CD4-positive, alpha-beta T cell treated with Interleukin-10 for 1 hour (primary cell): ENCODE data around the gene RECK.
"Not testable (repeated sequence)": the region's sequence is repeated elsewhere in the genome, so short reads cannot be mapped to it uniquely, and the experiment has no call there.

Source experiments
- DNase-seq: peaks from one replicate; pipeline ENCODE4 v3.0.0-alpha.2; 2020

Gene RECK

GRCh38 chr9:36074870-36075532 is 38.3 kb downstream of the RECK start:
- DNase-seq = no peak

- DNase-seq = no peak
Measured at GRCh38 chr9:36078051-36078450, 41.3 kb downstream of the RECK start.

GRCh38 chr9:36080519-36080918 is 43.8 kb downstream of the RECK start:
- no peak for DNase-seq

GRCh38 chr9:36082931-36083330 is 46.2 kb downstream of the RECK start:
- no peak for DNase-seq

GRCh38 chr9:36086442-36086841 is 49.7 kb downstream of the RECK start:
- no peak for DNase-seq

GRCh38 chr9:36087054-36087453 is 50.3 kb downstream of the RECK start:
- DNase-seq = not testable (repeated sequence)

- DNase-seq = no peak
Measured at GRCh38 chr9:36088020-36088419, 51.3 kb downstream of the RECK start.

- no peak for DNase-seq
Measured at GRCh38 chr9:36091026-36091953, 54.6 kb downstream of the RECK start.

GRCh38 chr9:36092014-36092413 is 55.3 kb downstream of the RECK start:
- no peak for DNase-seq

GRCh38 chr9:36092509-36093215 is 55.9 kb downstream of the RECK start:
- DNase-seq = peak; percentile 58

- DNase-seq = no peak
Measured at GRCh38 chr9:36093384-36093783, 56.7 kb downstream of the RECK start.

GRCh38 chr9:36099718-36100117 is 63.0 kb downstream of the RECK start:
- no peak for DNase-seq

GRCh38 chr9:36100532-36100931 is 63.8 kb downstream of the RECK start:
- no peak for DNase-seq

- no peak for DNase-seq
Measured at GRCh38 chr9:36101916-36102741, 65.4 kb downstream of the RECK start.

- DNase-seq = peak; percentile 89
Measured at GRCh38 chr9:36102742-36103495, 66.2 kb downstream of the RECK start.

- DNase-seq = no peak
Measured at GRCh38 chr9:36109071-36109470, 72.4 kb downstream of the RECK start.

GRCh38 chr9:36110434-36110833 is 73.7 kb downstream of the RECK start:
- no peak for DNase-seq

- DNase-seq = no peak
Measured at GRCh38 chr9:36112516-36112915, 75.8 kb downstream of the RECK start.

GRCh38 chr9:36113999-36114398 is 77.3 kb downstream of the RECK start:
- DNase-seq = no peak

GRCh38 chr9:36116593-36116992 is 79.9 kb downstream of the RECK start:
- no peak for DNase-seq

- DNase-seq = no peak
Measured at GRCh38 chr9:36118201-36118600, 81.5 kb downstream of the RECK start.

- no peak for DNase-seq
Measured at GRCh38 chr9:36118706-36119105, 82.0 kb downstream of the RECK start.
